Prostate gland (tissue), 2 donors: ENCODE data around the gene ZDHHC9. TPM values are rescaled to one million over a fixed set of nuclear protein-coding genes. Genes with fewer than 3 reads are reported as not detected.

ENCODE experiments used
- DNase-seq: peaks from one replicate; pipeline ENCODE4 v3.0.0-alpha.2; 2019; ENCODE audit warnings: low spot score
- H3K27ac ChIP-seq, 2 donors: fragments of 200-600 bp; sonication (generic); 2 replicates each; pipeline ENCODE4 v1.5.1; 2017 to 2019
- H3K27me3 ChIP-seq: fragments of 200-600 bp; sonication (generic); replicated peaks from 2 replicates; pipeline ENCODE4 v1.5.1; 2019; ENCODE audit not compliant: insufficient read depth
- H3K36me3 ChIP-seq, 2 donors: fragments of 200-600 bp; sonication (generic); 1 replicate in 1 of 2; 2 replicates in 1 of 2; pipeline versions ENCODE4 v1.5.1 to v1.8.1; 2017 to 2019
- H3K4me1 ChIP-seq: fragments of 200-600 bp; sonication (generic); replicated peaks from 2 replicates; pipeline ENCODE4 v1.5.1; 2019
- H3K4me3 ChIP-seq, 2 donors: fragments of 200-600 bp; sonication (generic); 2 replicates each; pipeline ENCODE4 v1.5.1; 2017 to 2019
- H3K9me3 ChIP-seq: fragments of 200-600 bp; sonication (generic); 2 replicates; pipeline ENCODE4 v1.5.1; 2017
- POLR2A ChIP-seq: fragments of 450-650 bp; IDR thresholded peaks from one replicate; pipeline ENCODE4 v1.6.1; 2016; ENCODE audit warnings: antibody characterized with exemption, mild to moderate bottlenecking
- POLR2AphosphoS5 ChIP-seq: sonication (generic); formaldehyde crosslinking; IDR thresholded peaks from one replicate; pipeline ENCODE4 v1.6.1; 2017; ENCODE audit warnings: antibody characterized with exemption
- WGBS: methylation state at CpG from one replicate; pipeline ENCODE4 v1.1.5; 2018; 5-methylcytosine and 5-hydroxymethylcytosine counted together
- intact Hi-C: fragments of 100-400 bp; cut with DNase I; formaldehyde crosslinking; loops from one replicate; pipeline ENCODE4 v1.14.2; 2022
- total RNA-seq, 2 donors: library from RNA; depleted of rRNA; stranded (reverse); fragments of >200 nt; gene quantifications; one replicate each; pipeline ENCODE4 v1.1.0, GENCODE V29; 2016
- TF ChIP-seq, protein P1 (sequence below), 4 experiments: fragments of 200-600 bp in 2 of 4; fragments of 450-650 bp in 2 of 4; sonication (generic) in 2 of 4; IDR thresholded peaks; 1 replicate in 3 of 4; 2 replicates in 1 of 4; pipeline ENCODE4 v1.5.1; 2016 to 2019; ENCODE audit warnings: antibody characterized with exemption in 4 of 4, mild to moderate bottlenecking in 2 of 4, moderate library complexity in 2 of 4

Gene ZDHHC9
- total RNA-seq, 2 donors from 2014 or later: 13.8 to 20.4 TPM

DNA sequence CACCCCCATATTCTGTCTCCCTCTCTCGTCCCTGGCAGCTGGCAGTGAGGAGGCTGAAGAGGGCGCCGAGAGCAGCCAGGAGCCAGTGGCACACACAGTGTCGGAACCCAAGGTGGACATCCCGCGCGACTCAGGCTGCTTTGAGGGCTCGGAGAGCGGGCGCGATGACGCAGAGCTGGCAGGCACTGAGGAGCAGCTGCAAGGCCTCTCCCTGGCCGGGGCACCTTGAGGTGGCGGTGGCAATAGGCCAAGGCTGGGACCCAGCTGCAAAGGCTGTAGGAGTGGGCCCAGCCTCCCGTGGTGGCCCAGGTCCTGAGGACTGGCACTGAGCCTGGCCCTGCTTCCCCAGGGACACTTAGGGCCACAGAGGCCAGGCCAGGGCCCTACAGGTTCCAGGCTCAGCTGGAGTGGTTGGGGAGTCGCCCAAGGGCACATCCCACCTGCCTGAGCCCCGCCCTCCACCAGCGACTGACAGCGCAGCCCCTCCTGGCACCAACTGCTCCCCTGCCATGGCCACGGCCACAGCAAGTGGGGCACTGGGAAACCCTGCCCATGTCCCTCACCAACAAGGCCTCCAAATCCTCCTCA is 50.0 kb downstream of the ZDHHC9 start:
- no peak for DNase-seq
- Histone ChIP-seq H3K4me1 (no peaks in the 10 kb centered on the region), H3K36me3 (no peaks in the 10 kb centered on the region), H3K27me3 (no peaks in the 10 kb centered on the region), H3K4me3 (no peak overlapping the region), H3K27ac (no peak overlapping the region), H3K9me3 (no peaks in the 10 kb centered on the region)
- TF ChIP-seq POLR2A (no peak), POLR2AphosphoS5 (no peak)
- TF ChIP-seq, protein P1, sequence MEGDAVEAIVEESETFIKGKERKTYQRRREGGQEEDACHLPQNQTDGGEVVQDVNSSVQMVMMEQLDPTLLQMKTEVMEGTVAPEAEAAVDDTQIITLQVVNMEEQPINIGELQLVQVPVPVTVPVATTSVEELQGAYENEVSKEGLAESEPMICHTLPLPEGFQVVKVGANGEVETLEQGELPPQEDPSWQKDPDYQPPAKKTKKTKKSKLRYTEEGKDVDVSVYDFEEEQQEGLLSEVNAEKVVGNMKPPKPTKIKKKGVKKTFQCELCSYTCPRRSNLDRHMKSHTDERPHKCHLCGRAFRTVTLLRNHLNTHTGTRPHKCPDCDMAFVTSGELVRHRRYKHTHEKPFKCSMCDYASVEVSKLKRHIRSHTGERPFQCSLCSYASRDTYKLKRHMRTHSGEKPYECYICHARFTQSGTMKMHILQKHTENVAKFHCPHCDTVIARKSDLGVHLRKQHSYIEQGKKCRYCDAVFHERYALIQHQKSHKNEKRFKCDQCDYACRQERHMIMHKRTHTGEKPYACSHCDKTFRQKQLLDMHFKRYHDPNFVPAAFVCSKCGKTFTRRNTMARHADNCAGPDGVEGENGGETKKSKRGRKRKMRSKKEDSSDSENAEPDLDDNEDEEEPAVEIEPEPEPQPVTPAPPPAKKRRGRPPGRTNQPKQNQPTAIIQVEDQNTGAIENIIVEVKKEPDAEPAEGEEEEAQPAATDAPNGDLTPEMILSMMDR (IDR thresholded peaks at IDR 0.05): no peak
- intact Hi-C loops: no loop called here
- 91% methylated on average over 12 of the region's 20 CpGs for WGBS

DNA sequence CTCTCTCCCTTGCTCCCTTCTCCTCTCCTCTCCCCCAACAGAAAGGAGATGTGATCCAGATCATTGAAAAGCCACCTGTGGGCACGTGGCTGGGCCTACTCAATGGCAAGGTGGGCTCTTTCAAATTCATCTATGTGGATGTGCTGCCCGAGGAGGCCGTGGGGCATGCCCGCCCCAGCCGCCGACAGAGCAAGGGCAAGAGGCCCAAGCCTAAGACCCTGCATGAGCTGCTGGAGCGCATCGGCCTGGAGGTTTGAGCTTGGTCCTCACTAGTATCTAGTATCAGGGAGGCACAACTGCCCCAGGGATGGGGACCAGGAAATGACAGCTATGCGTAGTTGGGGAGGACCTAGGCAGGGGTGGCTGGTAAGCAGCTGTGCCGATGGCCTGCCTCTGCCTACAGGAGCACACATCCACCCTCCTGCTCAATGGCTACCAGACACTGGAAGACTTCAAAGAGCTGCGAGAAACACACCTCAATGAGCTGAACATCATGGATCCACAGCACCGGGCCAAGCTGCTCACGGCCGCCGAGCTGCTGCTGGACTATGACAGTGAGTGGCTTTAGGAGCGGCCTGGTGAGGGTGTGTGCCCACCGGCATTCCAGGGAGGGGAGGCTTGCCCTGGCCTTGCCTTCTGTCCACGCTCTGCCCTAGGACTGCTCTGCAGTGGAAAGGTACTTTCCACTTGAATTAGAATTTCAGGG is 50.9 kb downstream of the ZDHHC9 start:
- H3K27ac ChIP-seq: no peak overlapping the region
- TF ChIP-seq POLR2AphosphoS5 (no peak), POLR2A (no peak)
- TF ChIP-seq, protein P1 (IDR thresholded peaks at IDR 0.05): no peak
- intact Hi-C loops: no loop called here
- WGBS: 97% methylated on average over 11 of the region's 18 CpGs
- no peak overlapping the region for H3K4me3 ChIP-seq
- no peak for DNase-seq
- no peaks in the 10 kb centered on the region for H3K4me1 ChIP-seq
- no peaks in the 10 kb centered on the region for H3K9me3 ChIP-seq
- H3K36me3 ChIP-seq: no peaks in the 10 kb centered on the region
- no peaks in the 10 kb centered on the region for H3K27me3 ChIP-seq

DNA sequence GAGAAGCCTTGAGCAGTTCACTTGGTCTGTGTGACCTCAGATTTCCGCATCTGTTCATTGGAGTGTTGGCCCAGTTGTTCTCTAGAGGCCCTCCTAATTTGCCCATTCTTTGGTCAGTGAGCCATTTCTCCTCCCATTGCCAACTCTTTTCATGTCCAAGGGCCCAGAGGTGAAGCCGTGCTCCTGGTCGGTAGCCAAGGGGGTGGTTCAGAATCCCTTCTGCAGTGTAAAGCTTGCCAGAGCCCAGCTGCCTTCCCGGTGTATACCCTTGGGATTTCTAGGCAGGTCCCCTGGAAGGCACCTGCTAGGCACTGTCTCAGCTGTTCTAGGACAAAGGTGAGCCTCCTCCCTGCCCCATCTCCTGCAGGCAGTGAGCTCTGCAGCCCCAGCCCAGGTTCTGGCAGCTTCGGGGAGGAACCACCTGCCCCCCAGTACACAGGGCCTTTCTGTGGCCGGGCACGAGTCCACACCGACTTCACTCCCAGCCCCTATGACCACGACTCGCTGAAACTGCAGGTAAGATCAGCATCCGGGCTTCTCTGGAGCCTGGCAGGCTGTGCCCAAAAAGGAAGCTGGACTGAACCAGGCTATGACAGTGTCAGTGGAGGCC is 51.6 kb downstream of the ZDHHC9 start:
- H3K4me3 ChIP-seq: no peak overlapping the region
- WGBS: 77% methylated on average over 3 of the region's 11 CpGs
- DNase-seq: no peak

DNA sequence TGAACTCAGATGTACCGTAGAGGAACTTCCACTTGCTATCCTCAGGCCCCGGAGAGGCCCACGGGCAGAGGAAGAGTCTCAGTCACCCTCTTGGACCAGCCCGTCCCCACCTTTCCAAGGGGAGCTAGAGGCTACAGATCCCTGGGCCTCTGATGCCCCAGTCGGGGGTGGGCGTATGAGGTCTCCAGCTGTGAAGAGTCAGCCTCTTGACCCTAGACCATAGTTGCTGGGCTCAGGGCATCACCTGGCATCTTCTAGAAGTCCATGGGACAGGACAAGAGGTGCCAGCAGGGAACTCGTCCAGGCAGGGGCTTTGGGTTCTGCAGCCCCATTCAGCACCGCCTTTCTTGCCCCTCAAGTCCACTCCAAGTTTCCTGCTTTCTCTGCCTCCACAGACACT is 52.4 kb downstream of the ZDHHC9 start:
- 81% methylated on average over 8 of the region's 8 CpGs for WGBS
- intact Hi-C loops: no loop called here
- TF ChIP-seq POLR2AphosphoS5: no peak
- TF ChIP-seq, protein P1 (IDR thresholded peaks at IDR 0.05): no peak
- TF ChIP-seq POLR2A: no peak

More for the DNA sequence above, 51.6 kb downstream of the ZDHHC9 start:
- Histone ChIP-seq H3K9me3 (no peaks in the 10 kb centered on the region), H3K27me3 (no peaks in the 10 kb centered on the region), H3K27ac (no peak overlapping the region), H3K4me1 (no peaks in the 10 kb centered on the region), H3K36me3 (no peaks in the 10 kb centered on the region)
- TF ChIP-seq POLR2A (no peak), POLR2AphosphoS5 (no peak)
- intact Hi-C loops: no loop called here

DNA sequence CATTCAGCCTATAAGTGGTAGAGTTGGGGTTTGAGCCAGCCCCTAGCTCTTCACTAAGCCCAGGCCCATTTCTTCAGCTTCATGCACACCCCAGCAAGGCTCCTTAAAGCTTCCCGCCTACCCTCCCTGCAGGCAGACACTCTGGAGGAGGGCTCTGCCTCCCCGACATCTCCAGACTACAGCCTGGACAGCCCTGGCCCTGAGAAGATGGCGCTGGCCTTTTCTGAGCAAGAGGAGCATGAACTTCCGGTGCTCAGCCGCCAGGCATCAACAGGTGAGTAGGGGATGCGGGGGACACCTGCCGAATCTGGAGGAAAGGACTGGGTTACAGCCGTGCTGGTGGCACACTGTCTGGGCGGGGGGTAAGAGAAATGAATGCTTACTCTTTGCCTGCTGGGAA is 52.9 kb downstream of the ZDHHC9 start:
- Histone ChIP-seq H3K27ac (no peak overlapping the region), H3K36me3 (no peaks in the 10 kb centered on the region), H3K9me3 (no peaks in the 10 kb centered on the region), H3K4me3 (no peak overlapping the region), H3K4me1 (no peaks in the 10 kb centered on the region), H3K27me3 (no peaks in the 10 kb centered on the region)
- no peak for DNase-seq
- no peak for TF ChIP-seq POLR2A
- no peak for TF ChIP-seq POLR2AphosphoS5
- TF ChIP-seq, protein P1 (IDR thresholded peaks at IDR 0.05): no peak
- intact Hi-C loops: no loop called here
- WGBS: 91% methylated on average over 6 of the region's 9 CpGs

More for the DNA sequence above, 52.4 kb downstream of the ZDHHC9 start:
- Histone ChIP-seq H3K4me3 (no peak overlapping the region), H3K4me1 (no peaks in the 10 kb centered on the region), H3K27ac (no peak overlapping the region), H3K36me3 (no peaks in the 10 kb centered on the region), H3K9me3 (no peaks in the 10 kb centered on the region), H3K27me3 (no peaks in the 10 kb centered on the region)
- DNase-seq: no peak
